HG03354 (cell line): ENCODE results near the gene OPN1LW.
"Not testable (repeated sequence)": the region's sequence is repeated elsewhere in the genome, so short reads cannot be mapped to it uniquely, and the experiment has no call there.

ENCODE experiments used
- ATAC-seq: cut with Tn5 transposase; IDR thresholded peaks from one replicate; pipeline ENCODE4 v1.9.1; 2021; ENCODE audit warnings: mild to moderate bottlenecking; ENCODE audit not compliant: unreplicated experiment, poor library complexity, severe bottlenecking

Gene OPN1LW

GRCh38 chrX:154144010-154144409 is at the start of gene OPN1LW:
Gene OPN1LW (plus strand): TSS chrX:154144243. CDS start chrX:154144284, 41 bp downstream.
- ATAC-seq, result not testable (repeated sequence)

GRCh38 chrX:154094833-154095232 is 49.2 kb upstream of the OPN1LW start:
- no peak for ATAC-seq

DNA sequence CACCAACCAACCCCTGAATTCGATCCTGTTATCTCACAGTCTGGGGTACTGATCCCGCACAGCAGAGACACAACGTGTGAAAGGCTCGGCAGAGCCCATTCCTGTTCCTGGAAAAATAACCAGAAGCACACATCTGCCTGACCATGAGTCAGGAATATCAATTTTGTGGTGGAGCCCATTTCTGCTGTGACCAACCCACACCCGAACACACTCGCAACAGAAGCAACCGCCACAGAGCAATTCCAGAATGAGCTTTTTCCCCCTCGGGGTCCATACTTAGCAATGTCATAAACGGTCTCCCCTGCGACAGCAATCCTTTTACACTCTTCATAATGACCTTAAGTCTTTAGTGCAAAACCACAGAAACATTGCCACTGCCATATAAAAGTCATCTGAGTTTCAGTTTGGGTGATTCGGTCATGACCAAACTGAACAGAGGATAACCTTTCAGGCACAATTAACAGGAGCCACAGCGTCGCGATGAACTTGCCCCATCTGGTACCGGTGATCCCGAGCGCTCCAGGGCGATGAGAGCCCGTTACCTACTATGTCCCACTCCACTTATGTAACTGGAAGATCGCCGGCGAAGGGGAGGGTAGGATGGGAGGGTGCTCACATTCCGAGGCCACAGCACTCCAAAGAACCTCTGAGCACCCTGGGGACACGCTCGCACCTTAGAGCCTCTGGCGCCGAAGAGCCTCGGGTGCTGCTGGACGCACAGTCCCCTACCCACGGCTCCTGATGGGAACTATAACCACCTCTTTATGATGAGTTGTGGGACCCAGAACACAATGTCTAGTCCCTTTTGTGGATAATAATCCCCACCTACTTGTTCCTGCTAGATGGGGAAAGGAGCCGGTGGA is 47.7 kb upstream of the OPN1LW start:
- ATAC-seq, result no peak

DNA sequence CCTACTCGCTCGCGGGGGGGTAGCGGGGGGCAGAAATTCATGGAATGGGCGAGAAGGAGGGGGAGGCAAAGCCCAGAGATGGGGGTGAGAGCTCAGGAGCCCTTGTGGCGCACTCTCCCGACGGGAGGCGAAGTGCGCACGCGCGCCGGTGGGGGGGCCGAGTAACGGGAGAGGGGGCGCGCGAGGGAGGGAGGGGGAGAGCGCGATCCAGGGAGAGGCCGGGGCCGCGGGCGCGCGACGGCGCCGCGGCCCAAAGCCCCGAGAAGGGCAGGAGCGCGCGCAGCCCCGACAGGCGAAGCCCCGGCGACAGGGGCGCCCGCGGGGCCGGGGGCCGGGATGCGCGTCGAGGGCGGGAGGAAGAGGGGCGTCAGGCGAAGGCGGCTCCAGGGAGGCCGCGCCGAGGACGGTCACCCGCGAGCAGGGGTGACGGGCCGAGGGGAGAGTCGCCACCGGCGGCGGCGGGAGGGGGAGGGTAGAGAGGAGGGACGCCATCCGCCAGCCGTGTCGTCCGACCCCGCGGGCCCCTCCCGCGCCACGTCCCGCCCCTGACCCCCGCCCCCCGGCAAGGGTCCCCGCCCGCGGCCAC is 46.9 kb upstream of the OPN1LW start:
- ATAC-seq, result peak; percentile 44

GRCh38 chrX:154097589-154098541 is 46.2 kb upstream of the OPN1LW start, which contains the start of gene MECP2:
Gene MECP2 (minus strand): TSS chrX:154097717.
- peak; percentile 85 for ATAC-seq

GRCh38 chrX:154098551-154098950 is 45.5 kb upstream of the OPN1LW start:
- no peak for ATAC-seq

DNA sequence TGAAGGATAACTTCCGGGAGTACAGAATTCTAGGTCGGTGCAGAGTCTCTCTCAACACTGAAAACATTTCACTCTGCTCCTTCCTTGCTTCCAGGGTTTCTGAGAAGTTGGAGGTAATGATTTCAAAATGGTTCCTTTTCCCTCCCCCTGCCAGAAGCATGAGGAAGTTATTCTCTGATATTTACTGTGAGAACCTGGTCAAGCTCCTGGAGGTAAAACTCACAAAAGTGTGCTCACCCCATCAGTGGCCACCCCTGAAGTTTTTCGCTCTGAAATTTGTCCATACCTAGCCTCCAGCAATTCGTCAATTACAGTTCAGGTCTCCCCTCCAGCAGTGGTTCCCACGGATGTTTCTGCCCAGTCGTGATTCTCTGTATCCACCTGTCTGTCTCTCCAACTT is 30.3 kb upstream of the OPN1LW start:
- ATAC-seq, result no peak

DNA sequence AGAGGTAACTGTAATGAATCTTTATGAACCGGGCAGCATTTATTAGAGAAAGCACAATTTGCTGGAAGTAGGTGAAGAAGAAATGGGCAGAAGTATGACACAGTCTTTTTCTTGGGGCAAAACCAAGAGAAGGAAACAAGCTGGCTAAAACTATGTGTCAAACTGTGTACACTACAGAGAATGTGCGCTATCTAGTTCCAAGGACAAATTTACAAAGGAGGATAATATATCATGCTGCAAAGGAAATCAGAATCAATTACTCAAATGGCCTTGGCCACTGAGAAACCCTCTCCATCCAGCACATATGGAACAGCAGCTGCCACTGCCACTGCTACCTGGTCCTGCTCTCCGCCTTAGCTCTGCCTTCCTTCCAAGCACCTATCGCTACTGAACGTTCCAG is 29.4 kb upstream of the OPN1LW start:
- ATAC-seq, result no peak

DNA sequence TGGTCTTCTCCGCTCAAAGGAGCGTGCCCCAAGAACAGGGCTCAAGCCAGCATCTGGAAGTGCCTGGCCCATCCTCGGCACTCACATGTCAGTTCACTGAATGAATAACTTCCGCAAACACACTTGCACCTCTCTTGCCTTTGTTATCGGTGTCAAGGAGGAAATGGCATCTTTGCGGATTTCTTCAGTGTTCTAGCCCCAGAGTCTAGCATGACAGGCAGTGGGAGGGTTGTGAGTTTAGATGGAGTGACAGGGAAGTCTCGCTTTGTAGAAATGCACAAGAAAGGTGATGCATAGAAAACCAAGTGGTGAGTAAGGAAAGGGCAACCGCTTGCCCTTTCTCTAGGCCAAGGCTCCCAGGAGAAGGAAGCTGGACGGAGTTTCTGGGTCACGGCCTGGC is 29.0 kb upstream of the OPN1LW start:
- no peak for ATAC-seq

GRCh38 chrX:154115750-154116149 is 28.3 kb upstream of the OPN1LW start:
- ATAC-seq, result no peak

GRCh38 chrX:154116426-154117211 is 27.4 kb upstream of the OPN1LW start:
- ATAC-seq, result no peak

- no peak for ATAC-seq
Observed at GRCh38 chrX:154117566-154117965, 26.5 kb upstream of the OPN1LW start.

- ATAC-seq, result no peak
Observed at GRCh38 chrX:154120567-154120966, 23.5 kb upstream of the OPN1LW start.

- no peak for ATAC-seq
Observed at GRCh38 chrX:154121207-154121606, 22.8 kb upstream of the OPN1LW start.

DNA sequence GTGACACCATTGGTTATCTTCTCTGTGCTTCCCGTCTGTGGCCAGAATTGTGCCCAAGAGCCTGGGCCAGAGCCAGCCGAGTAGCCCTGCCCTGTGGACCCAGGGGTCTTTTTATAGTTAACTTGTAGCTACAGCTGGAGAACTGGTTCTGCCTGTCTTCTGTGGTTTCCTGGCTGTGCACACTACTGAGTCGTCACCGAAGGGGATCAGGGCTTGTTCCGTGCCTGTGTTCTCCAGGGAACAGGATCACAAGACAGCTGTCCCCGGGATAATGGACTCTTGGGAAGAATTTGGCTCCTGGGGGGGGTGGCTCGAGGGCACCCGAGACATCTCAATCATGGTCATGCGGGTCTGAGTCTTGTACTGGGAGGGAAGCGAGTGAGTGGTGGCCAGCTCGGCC is 22.1 kb upstream of the OPN1LW start:
- no peak for ATAC-seq

GRCh38 chrX:154123241-154124219 is 20.5 kb upstream of the OPN1LW start:
- no peak for ATAC-seq

- no peak for ATAC-seq
Observed at GRCh38 chrX:154125391-154126040, 18.5 kb upstream of the OPN1LW start.

DNA sequence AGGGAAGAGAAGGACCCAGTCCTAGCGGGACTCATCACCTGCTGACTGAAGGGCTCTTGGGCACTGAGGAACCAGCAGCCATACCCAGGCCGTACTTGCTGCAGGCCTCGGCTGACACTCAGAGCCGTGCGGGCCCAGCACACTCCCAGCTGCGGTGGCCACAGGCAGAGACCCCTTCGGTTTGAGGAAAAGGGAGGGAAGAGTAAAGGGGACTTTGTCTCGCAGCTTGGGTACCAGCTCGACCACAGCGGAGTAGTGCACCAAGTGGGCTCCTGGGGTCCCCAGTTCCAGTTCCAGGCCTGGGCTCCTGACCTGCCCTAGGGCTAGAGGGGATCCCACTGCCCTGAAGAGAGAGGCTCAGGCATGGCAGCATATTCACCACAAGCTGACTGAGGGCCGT is 17.9 kb upstream of the OPN1LW start:
- no peak for ATAC-seq
